Esophagus squamous epithelium (tissue), 4 donors: Measurements from ENCODE around the gene MCOLN1.

Experiments
- CTCF ChIP-seq, 6 experiments: fragments of 450-650 bp in 4 of 6; fragments of 200-600 bp in 2 of 6; sonication (generic) in 2 of 6; IDR thresholded peaks; one replicate each; pipeline ENCODE4 v1.5.1; 2016 to 2019; ENCODE audit warnings: antibody characterized with exemption in 6 of 6, mild to moderate bottlenecking in 4 of 6, moderate library complexity in 4 of 6
- POLR2A ChIP-seq, 4 donors: fragments of 450-650 bp; IDR thresholded peaks; one replicate each; pipeline ENCODE4 v1.6.1; 2017; ENCODE audit warnings: antibody characterized with exemption in 4 of 4, mild to moderate bottlenecking in 4 of 4, moderate library complexity in 3 of 4

DNA sequence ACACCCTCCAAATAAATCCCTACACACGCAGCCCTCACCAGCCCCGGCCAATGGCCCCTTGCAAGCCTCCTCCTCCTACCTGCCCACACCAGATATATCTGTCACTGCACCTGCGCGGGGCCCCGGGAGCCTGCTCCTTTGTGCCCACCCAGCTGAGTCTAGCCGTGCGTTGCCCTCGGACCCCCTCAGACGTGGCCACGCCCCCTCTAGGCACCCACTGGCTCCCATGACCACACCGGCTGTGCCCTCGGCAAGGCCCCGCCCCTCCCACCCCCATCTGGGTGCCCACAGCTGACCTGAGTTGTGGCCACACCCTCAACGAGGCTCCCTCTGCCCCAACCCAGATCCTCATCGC is 6.8 kb downstream of the MCOLN1 start:
- TF ChIP-seq CTCF (IDR thresholded peaks at IDR 0.05) (no peak), POLR2A (IDR thresholded peaks at IDR 0.05) (no peak)
